H1 (cell line): ENCODE data around the gene RAB36. TPM values are rescaled to one million over a fixed set of nuclear protein-coding genes. Genes with fewer than 3 reads are reported as not detected.

Experiments used
- POLR2A ChIP-seq, 2 experiments: IDR thresholded peaks; 1 replicate in 1 of 2; 2 replicates in 1 of 2; pipeline ENCODE4 v1.6.1; 2011; ENCODE audit warnings: low read depth in 2 of 2, low read length in 2 of 2, mild to moderate bottlenecking in 2 of 2; ENCODE audit errors: control extremely low read depth in 1 of 2
- SIX5 ChIP-seq: IDR thresholded peaks from 2 replicates; pipeline ENCODE4 v1.6.1; 2011; ENCODE audit warnings: mild to moderate bottlenecking, low read depth, low read length
- polyA plus RNA-seq, 7 experiments: library from polyadenylated mRNA; depleted of rRNA in 3 of 7; stranded (reverse) in 5 of 7; unstranded in 2 of 7; fragments of >200 nt in 5 of 7; fragments of 200-250 nt in 2 of 7; gene quantifications; 1 replicate in 5 of 7; 2 replicates in 1 of 7; 4 replicates in 1 of 7; pipeline versions ENCODE4 v1.2.1 to v1.2.3, GENCODE V29; 2011 to 2013; ENCODE audit warnings: missing spikeins in 2 of 7, mixed read lengths in 2 of 7
- total RNA-seq: library from RNA; stranded (reverse); fragmentation: NEBNext Ultra II Directional; extraction: Animal tissue kit (Norgen Biotek cat#: 25700); gene quantifications from 2 replicates; pipeline ENCODE4 v1.2.1, GENCODE V29; 2021

RAB36 gene
- total and polyA plus RNA-seq, 2 of the 8 experiments (the other 6 are each of a cell fraction or from before 2014, with no cell fraction given) = 1.0 to 1.5 TPM

DNA sequence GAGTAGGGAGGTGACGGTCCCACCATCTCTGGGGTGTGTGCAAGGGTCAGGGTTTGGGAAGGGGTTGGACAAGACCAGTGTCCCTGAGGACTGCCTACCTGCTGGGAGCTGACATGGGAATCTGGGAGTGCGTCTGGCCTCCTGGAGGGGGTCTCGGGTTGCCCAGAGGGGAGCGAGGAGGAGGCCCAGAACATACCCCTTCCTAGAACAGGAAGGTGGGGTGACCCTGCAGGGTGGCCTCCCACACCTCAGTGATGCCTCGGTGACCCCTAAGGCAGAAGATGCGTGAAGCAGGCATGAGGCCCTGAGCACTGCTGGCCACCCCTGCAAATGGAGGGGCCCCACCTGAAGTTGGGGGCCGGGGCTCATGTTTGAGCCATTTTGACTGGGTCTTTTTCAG lies 29.9 kb upstream of the RAB36 start (continued):
- TF ChIP-seq SIX5 (no peak), POLR2A (IDR thresholded peaks at IDR 0.05; ENCODE audit: control extremely low read depth in 1 of 2, low read depth in 2 of 2, low read length in 2 of 2) (no peak)
- TF ChIP-seq, all 59 proteins: peak for 0
